IPS DF 4.7 (cell line): ENCODE data around the gene ITPRID2.

Experiments
- DNase-seq: peaks from one replicate; pipeline ENCODE4 v3.0.0-alpha.2; 2013; ENCODE audit warnings: low spot score; ENCODE audit errors: extremely low read depth

Gene ITPRID2

DNA sequence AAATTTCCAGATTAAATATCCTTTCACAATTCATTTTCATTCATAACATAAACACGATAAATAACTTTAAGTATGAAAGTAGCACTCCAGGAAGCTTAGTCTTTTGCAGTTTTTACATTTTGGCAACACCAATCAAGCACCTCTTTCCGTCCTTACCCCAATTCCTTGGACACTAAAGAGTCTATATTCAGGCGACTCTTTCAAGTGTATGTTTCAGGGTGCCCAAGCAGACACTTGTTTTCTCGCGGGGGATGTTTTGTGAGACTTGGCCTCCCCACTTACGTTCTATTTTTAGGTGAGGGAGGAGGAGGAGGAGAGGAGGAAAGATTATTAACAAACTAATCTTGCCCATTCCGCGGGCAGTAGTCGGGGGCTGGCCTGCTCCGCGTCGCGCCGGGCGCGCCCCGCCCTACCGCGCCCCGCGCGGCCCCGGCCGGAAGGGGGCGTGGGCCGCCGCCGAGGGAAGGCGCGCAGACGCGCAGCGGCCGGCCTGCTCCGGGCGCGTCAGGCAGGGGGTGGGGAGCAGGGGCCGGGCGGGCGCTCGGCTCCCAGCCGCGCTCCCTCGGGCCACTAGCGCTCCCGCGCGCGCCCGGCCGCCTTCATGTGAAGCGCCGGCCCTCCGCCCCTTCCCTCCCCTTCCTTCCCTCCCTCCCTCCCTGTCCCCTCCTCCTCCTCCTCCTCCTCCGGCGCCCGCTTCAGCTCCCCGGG is at the start of gene ITPRID2:
TSS of gene ITPRID2 (plus strand) at position 473 of the 708 bp plus-strand sequence. CDS start 337 bp downstream, outside the sequence.
- DNase-seq = no peak

GRCh38 chr2:181844551-181845290 is 46.8 kb upstream of the ITPRID2 start:
- DNase-seq = no peak

DNA sequence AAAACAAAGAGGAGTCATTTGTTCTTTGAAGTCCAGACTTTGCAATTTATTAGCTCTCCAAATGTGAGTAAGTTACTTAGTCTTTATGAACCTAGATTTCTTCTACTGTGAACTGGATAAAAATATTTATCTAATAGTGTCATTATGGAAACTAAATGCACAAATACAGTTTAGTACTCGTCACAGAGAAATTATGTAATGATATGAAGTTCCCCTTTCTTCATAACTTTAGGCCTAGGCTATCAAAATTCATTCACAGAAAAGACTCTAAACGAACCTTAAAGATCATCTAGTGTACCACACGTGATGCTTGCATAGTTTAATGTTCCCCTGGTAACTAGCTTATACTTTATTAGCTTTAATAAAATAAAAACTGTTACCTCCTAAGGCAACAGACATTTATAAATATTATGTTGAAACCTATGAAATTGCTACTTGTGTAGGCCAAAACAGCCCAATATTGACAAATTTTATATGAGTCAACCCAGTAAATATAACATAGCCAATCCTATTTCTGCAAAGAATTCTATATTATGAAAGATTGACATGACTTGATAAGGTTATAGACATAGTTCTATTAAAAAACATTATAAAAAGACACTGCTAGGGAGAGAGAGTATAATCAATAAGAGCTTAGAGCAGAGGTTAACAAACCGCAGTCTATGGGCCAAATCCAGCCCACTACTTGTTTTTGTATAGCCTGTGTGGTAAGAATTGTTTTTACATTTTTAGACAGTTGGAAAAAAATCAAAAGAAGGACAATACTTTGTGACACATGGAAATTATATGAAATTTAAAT is 44.9 kb upstream of the ITPRID2 start:
- no peak for DNase-seq

GRCh38 chr2:181847198-181847556 is 44.4 kb upstream of the ITPRID2 start:
- DNase-seq = no peak

GRCh38 chr2:181847702-181848101 is 43.8 kb upstream of the ITPRID2 start:
- no peak for DNase-seq

DNA sequence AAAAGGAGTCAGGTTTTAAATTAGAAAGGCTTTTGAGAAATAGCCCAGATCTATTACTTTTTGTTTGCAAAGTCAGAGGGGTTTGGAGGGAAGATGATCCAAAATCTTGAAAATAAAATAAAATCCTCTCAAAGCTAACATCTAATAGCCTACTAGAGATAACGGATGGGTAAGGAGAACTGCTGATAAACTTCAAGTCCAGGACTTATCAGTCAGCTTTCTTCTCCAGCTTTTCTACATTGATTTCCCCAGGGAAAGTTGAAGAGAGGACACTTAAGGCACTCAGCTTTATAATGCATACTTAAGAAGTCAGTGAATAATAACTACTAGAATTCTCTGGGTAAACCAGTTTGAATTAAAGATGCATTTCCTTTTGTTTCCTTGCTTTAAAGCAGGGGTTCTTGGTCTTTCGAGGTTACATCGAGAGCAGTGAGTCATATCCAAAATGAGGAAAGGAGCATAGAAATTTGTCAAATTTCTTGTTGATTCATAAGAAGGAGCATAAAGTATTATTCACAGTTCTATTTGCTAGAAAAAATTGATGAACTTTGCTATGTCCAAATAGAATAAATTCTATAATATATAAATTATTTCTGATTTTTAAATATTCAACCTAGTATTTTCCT is 43.2 kb upstream of the ITPRID2 start:
- no peak for DNase-seq

DNA sequence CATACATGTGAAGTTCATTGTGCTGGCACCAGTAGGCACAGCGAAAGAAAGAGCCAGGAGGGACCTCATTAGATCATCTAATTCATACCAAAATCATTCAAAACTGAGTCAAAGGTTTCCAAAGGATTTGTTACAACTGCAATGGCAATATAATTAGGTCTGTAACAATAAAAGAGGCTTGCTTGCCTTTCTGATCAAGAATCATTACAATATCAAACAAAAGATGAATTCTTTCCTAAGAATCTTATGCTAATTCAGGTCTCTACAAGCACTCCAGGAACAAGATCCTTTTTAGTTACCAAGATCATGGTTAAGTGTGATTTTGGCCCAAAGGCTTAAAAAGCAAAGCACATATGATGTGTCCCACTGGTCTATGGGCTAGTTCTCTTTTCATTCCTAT is 41.9 kb upstream of the ITPRID2 start:
- DNase-seq = no peak

GRCh38 chr2:181850936-181851560 is 40.5 kb upstream of the ITPRID2 start:
- no peak for DNase-seq

DNA sequence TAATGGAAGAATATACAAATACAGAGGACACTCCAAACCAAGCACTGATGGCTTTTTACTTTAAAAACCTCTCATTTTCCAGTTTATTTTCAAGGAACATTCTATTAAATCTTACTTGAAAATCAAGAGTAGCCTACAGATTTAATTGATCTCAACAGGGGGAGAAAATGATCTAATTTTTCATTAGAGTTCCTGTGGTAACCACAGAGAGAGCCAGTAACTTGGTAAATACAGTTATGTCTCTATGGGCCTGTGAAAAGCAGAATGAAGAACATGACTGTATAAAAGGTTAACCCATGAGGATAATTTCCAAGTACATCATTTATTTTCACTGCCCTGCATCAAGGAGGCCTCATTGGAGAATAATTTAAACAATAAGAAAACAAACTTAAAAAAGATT is 39.8 kb upstream of the ITPRID2 start:
- no peak for DNase-seq

DNA sequence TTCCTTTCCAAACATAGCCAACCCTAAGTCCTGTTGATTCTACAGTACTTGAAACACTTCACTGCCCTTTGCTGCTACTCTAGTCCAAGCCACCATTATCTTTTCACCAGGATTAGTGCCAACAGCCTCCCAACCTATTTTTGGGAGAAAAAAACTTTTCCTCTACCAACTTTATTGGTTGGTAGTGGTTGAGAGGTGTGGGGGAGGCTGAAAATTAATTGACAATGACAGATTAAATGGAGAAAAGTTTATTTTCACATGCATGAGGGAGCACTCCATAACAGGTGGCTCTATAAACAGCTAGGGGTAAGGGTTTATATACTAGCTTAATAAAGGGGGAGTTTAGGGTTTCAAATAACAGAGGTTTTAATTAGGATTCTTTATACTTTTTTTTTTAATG is 37.8 kb upstream of the ITPRID2 start:
- no peak for DNase-seq

DNA sequence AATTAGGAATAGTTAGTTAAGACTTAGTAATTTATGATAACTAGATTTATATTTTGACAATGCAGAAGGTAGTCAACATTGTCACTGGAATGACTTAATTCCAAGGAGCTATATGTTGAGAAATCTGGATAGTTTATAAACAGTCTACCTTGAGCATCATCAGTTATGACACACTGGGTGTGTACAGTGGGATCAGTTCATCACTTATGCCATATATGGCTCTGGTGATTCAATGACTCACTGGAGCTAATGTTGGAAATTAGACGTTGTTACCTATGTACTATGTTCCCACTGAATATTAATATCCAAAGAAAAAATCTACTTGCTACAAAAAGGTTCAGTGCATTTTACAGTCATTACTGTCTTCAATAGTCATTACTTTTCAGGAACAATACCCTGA is 34.0 kb upstream of the ITPRID2 start:
- DNase-seq = no peak

- no peak for DNase-seq
These were observed 32.9 kb upstream of the ITPRID2 start for GRCh38 chr2:181858600-181858999.

DNA sequence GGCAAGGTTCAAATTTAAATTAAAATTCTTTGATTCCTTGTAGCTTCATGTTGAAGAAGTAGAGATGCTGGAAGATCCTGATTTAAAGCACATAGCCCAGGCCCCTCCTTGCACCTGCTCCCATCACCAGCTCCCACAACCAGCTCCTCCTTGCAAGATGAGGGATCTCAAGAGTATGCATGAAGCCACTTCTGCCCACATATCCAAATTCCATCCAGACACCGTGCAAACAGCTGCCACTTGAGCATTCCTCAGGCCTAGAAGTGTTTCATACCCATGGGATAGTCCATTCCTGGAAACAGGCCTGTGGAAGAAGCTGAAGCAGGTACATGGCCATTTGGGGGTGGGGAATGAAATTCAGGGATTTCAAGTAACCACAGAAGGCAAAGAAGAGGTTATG is 32.4 kb upstream of the ITPRID2 start:
- no peak for DNase-seq

DNA sequence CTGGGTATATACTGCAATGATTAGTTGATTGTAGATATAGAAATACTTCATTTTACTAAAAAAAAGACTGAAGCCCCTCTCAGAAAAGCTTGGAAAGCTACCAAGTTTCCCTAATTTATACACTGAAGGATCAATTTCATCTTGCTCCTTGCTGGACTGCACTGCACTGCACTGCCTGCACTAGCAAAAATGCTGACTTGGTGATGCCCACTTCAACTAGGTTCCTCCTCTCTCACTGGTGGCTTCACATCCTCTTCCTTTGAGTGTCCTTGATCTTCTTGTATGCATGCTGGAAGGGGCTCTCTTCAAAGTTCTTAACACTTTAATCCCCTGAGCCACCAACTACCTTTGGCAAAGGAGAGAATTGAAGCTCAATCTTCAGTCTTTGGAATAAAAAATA is 31.7 kb upstream of the ITPRID2 start:
- DNase-seq = no peak

GRCh38 chr2:181861379-181861778 is 30.2 kb upstream of the ITPRID2 start:
- DNase-seq = no peak

DNA sequence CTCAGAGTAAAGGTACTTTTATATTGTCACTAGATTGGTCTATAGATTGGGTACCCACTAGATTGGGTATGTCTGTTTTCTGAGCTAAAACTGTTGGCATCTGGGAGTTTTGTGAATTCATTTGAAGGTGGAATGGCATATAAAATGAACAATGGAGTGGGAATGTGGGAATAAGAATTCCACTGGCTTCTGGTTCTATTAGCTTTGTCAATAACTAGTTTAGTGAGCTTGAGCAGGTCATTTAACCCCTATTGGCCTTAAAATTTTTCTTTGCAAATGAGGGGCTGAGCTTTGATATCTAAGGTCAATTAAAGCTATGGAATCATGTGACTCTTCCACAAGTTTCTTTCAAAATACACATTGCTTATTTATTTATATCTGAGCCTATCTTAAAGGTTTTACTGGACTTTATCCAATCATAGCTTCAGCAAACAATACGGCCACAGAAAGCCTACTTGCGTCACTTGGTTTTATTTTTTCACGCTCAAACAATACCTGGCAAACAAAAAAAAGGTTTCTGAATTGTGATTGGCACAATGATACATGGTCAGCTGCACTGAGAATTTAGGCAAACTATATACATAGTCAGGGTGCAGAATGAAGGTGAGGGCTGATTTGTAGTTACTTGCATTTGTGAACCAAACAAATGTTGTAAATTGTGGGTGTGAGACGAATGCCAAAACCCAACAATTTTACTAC is 28.8 kb upstream of the ITPRID2 start:
- DNase-seq = no peak

DNA sequence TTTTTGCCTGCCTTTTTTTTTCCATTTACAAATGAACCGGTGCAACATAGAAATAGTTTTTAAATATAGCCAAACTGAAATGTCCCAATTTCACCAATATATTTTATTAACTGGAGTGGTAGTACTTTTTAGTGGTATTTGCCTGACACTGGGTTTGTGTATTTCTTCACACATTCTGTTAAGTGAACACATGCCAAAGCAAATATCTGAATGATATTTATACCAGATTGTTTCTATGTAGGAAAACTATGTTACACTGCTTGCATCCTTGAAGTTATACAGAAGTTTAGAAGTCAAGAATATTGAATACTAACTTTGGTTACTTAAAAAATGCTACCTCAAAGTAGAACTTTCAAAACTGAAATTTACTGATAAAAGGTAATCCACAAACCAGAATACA is 19.4 kb upstream of the ITPRID2 start:
- DNase-seq = no peak

GRCh38 chr2:181876614-181877063 is 14.9 kb upstream of the ITPRID2 start:
- no peak for DNase-seq

DNA sequence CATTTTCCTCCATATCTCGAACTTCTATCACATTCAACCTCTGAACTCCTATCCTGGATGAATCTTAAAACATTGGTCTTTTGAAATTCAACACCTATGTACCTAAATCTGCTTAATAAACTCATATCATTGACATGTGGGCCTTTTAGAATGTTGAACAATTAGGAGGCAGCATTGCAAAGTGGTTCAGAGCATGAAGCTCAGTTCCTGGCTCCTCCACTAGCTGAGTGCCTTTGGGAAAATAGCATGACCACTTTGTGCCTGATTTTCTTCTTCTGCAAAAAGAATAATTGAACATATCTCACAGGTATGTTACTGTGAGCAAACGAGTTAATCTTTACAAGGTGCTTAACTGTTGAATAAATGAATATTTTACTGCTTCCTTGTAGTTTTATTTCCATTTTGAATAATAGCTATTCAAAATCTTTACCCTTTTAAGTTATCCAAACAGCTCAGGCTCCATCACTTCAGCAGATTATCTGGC is 14.3 kb upstream of the ITPRID2 start:
- DNase-seq = no peak

DNA sequence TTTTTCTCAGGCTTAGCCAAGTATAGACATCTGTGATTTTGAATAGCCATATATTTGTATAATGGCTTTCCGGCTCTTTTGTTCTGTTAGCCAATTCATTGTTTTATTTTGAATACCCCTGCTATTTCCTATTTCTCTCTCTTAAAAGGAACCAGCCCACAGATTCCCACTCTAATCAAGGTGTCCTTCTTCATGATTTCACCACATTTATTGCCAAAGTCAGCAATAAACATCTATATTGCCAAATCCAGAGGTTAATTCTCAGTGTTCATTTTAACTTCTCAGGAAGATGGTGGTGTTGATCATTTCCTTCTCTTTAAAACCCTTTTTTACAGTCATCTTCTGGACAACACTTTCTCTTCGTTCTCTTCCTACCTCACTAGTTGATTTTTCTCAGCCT is 13.1 kb upstream of the ITPRID2 start:
- DNase-seq = no peak

DNA sequence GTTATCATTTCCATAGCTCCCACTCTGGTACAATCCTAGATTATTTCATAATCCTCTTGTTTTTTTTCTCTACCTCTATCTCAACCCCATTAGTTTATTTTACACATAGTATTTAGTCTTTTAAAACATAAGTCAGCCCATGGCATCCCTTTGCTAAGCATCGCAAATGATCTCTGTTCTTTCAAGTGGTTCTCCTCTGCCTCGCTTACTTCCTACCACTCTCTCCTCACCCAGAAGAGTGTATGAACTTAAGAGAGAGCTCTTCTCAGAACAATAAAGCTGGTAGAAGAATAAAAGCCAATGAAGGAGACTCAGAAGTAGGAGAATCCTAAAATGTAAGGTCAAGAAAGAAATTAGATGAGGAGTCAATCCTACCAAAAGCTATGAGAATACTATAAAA is 12.2 kb upstream of the ITPRID2 start:
- DNase-seq = no peak
